Measurements from ENCODE around the gene CDKAL1.
"Not testable (repeated sequence)": the region's sequence is repeated elsewhere in the genome, so short reads cannot be mapped to it uniquely, and the experiment has no call there.

CDKAL1 gene

GRCh38 chr6:20644667-20645370, 110.6 kb downstream of the CDKAL1 start:
- DNase-seq: no peak

GRCh38 chr6:20645572-20645971, 111.3 kb downstream of the CDKAL1 start:
- DNase-seq: not testable (repeated sequence)

- DNase-seq: no peak
Observed at GRCh38 chr6:20647585-20647984, 113.3 kb downstream of the CDKAL1 start.

GRCh38 chr6:20649696-20650470, 115.6 kb downstream of the CDKAL1 start:
- DNase-seq: not testable (repeated sequence)

- DNase-seq: no peak
Observed at GRCh38 chr6:20652299-20653084, 118.2 kb downstream of the CDKAL1 start.

- DNase-seq: no peak
Observed at GRCh38 chr6:20653085-20653479, 118.8 kb downstream of the CDKAL1 start.

- no peak for DNase-seq
Observed at GRCh38 chr6:20655317-20655716, 121.1 kb downstream of the CDKAL1 start.

GRCh38 chr6:20657274-20657800, 123.1 kb downstream of the CDKAL1 start:
- no peak for DNase-seq

- no peak for DNase-seq
Observed at GRCh38 chr6:20658053-20658452, 123.8 kb downstream of the CDKAL1 start.

- DNase-seq: no peak
Observed at GRCh38 chr6:20658516-20658915, 124.3 kb downstream of the CDKAL1 start.

GRCh38 chr6:20660534-20660933, 126.3 kb downstream of the CDKAL1 start:
- no peak for DNase-seq

- DNase-seq: peak in 1 of 2 experiments; percentile 54
Observed at GRCh38 chr6:20661721-20662120, 127.5 kb downstream of the CDKAL1 start.

- DNase-seq: no peak
Observed at GRCh38 chr6:20664250-20664649, 130.0 kb downstream of the CDKAL1 start.

- DNase-seq: no peak
Observed at GRCh38 chr6:20665290-20665689, 131.0 kb downstream of the CDKAL1 start.

- DNase-seq: no peak
Observed at GRCh38 chr6:20669571-20670314, 135.5 kb downstream of the CDKAL1 start.

GRCh38 chr6:20670750-20671149, 136.5 kb downstream of the CDKAL1 start:
- no peak for DNase-seq

- DNase-seq: no peak
Observed at GRCh38 chr6:20672038-20672437, 137.8 kb downstream of the CDKAL1 start.

GRCh38 chr6:20673458-20673857, 139.2 kb downstream of the CDKAL1 start:
- no peak for DNase-seq

- peak in 1 of 2 experiments; percentile 9 for DNase-seq
Observed at GRCh38 chr6:20674664-20675063, 140.4 kb downstream of the CDKAL1 start.

- DNase-seq: no peak
Observed at GRCh38 chr6:20678831-20679352, 144.6 kb downstream of the CDKAL1 start.

GRCh38 chr6:20680697-20681165, 146.5 kb downstream of the CDKAL1 start:
- DNase-seq: no peak

GRCh38 chr6:20681243-20681684, 147.0 kb downstream of the CDKAL1 start:
- DNase-seq: no peak
